NCI-H1092 treated with DMSO at 0.1 percent for 48 hours (cell line): ENCODE data around the gene RPL4.

Source experiments
- DNase-seq: peaks from one replicate; lab custom pipeline; 2025; lab: John Stamatoyannopoulos, UW

Gene RPL4

GRCh38 chr15:66456211-66456610 is 48.4 kb downstream of the RPL4 start:
- DNase-seq, result no peak

DNA sequence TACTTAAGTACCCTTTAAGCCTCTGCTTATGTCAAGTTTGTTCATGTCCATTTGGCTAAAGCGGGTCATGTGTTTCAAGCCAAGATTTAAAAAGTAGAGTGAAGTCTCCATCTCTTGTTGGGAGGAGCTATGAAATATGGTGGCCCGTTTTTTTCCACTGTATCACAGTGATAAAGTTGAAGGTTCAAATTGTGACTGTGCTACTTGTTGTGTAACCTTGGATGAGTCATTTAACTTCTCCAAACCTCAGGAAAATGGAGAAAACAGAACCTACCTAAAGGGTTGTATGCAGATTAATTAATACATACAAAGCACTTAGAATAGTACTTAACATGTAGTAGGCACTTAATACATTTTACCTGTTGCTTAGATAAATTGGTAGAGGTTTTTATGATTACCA is 50.5 kb downstream of the RPL4 start:
- no peak for DNase-seq

GRCh38 chr15:66452971-66453580 is 51.6 kb downstream of the RPL4 start:
- DNase-seq, result no peak

DNA sequence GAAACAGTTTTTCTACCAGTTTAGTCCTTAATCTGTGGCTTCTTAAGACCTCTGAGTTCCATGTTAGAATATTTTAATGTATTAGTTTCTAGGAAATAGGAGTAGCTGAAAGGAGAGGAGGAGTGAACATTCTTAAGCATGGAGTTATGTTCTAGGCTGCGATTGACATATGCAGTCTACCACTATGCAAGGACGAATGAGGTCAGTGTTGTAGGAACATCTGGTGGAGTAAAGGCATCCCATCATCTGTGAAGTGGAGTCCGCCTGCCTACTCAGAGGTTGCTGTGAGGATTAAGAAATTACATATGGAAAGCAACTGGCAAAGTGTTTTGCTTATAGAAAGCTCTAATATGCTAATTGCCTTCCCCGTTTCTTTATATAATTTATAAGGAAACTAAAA is 52.2 kb downstream of the RPL4 start:
- DNase-seq, result no peak
